HUDEP-2 (cell line): Measurements from ENCODE around the gene ZNG1F.
"Not testable (repeated sequence)": the region's sequence is repeated elsewhere in the genome, so short reads cannot be mapped to it uniquely, and the experiment has no call there.

Experiments used
- DNase-seq, 76 experiments: peaks; one replicate each; lab custom pipeline; 2025; ENCODE audit not compliant: unreplicated experiment in 76 of 76; lab: John Stamatoyannopoulos, UW

The ZNG1F gene

DNA sequence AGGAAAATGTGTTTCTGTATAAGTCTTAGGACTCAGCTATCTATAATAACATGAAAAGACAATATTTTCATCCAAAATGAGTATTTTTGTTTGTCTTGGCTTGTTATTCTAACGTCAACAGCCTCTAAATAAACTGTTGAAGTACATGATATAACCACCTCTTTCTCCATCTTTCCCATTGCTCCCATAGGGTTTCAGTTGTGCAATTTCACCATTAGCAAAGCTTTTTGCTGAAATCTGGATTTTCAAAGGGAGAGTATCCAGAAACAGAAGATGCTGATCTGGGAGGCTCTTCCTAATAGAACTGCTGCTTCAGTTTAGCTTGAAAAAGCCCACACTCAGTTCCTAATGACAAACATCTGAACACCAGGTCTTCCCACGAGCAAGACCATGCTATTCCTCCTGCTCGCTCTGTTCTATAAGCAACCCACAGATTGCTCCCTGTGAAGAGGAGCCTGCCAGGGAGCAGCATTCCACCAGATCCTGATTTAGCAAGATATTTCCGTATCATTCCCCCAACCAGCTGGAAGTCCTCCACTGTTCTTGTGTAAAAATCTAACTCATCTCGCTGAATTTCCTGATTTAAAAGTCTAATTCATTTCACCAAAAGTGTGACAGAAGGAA lies 101.8 kb downstream of the ZNG1F start:
- DNase-seq = not testable (repeated sequence)

GRCh38 chr9:41086685-41087084 lies 102.4 kb downstream of the ZNG1F start:
- DNase-seq = not testable (repeated sequence)

GRCh38 chr9:41086215-41086614 lies 102.9 kb downstream of the ZNG1F start:
- DNase-seq = not testable (repeated sequence)

GRCh38 chr9:41082358-41082757 lies 106.8 kb downstream of the ZNG1F start:
- DNase-seq = not testable (repeated sequence)
